Measurements from ENCODE around the gene PIAS1.
"Not testable (repeated sequence)": the region's sequence is repeated elsewhere in the genome, so short reads cannot be mapped to it uniquely, and the experiment has no call there.

Gene PIAS1

DNA sequence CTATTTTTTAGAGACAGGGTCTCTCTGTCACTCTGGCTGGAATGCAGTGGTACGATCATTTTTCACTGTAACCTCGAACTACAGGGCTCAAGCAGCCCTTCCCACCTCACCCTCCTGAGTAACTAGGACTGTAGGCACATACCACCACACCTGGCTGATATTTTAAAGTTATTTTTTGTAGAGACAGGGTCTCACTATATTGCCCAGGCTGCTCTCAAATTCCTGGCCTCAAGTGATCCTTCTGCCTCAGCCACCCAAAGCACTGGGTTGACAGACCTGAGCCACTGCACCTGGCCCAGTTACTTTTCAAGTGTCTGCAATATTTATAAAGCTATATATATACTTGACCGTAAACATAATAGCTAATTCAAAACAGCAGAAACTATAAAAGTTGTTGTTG lies 75.0 kb downstream of the PIAS1 start:
- DNase-seq = no peak

DNA sequence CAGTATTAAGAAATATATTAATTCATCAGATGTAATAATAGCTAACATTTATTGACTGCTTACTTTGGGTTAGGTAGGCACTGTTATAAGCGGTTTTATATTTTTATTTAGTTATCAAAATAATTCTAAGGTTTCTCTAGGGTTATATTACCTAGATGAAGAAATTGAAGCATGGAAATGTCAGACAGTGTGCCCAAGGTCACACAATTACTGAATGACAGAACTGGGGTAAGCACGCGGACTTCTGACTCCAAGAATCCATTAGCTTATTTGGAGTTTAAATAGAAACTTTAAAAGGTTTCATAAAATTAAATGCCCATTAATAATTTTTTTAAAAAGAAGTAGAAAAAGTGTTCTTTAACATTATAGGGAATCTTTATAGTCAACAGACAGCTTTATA lies 76.7 kb downstream of the PIAS1 start:
- DNase-seq = no peak

DNA sequence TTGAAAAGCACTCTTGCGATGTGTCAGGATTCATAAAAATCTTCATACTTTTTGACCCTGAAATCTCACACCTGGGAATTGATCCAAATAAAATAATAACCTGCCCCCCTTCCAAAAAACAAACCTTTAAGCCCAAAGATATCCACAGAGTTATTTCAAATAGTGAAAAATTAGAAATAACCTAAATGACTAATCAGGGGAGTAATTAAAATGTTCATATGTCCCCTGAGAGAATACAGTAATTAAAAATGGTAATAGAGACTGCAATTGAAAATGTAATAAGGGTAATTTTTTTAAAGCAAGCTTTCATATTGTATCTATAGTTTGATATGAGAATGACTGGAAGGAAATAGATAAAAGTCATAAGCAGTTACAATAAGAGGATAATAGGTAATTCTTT lies 83.0 kb downstream of the PIAS1 start:
- DNase-seq = no peak

DNA sequence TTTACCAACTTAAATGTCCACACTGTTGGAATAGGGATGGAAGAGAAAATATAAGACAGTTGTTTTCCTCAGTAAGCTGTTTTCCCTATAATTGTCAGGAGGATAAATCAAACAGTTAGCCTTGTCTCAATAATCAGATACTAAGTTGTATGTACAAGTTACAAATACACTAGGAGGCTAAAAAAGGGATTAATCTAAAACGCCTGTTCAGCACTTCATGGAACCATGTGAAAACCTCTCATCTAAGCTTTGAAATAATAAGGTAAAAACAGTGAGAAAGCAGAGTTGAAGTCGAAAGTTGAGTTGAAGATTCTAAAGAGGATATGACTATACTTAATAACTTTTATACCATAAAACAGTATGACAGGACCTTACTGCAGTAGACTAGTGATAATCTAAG lies 89.0 kb downstream of the PIAS1 start:
- no peak for DNase-seq

DNA sequence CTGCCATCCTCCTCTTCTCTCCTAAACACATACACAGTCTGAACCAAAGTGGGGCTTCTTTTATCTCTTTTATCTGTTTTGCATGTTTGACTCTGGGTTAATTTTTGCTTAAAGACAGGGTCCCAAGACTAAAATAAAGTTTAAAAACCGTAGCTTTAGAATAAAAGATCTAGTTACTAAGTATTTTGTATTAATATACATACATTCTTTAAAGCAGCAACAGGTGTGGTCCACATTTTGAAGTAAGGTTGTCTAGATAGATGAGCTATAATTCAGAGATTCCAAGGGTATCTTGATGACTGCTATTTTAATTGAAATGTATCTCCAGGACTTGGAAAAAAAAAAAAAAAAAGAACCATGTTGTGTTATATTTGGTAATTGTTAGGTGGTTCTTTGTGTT lies 89.7 kb downstream of the PIAS1 start:
- DNase-seq = no peak

DNA sequence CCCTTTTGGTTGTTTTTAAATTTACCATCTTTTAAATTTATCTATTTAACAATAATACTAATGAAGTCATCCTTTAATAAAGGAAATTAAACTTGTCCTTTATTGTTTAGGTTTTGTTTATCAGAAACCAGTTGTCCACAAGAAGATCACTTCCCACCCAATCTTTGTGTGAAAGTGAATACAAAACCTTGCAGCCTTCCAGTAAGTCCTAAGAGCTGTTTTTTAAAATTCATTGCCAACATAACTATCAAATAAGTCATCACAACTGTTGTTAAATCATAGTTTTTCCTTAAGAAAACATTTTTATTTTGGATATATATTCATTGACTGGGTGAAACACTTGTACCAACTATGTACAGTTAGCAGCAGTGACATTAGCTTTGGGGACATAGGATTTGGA lies 91.6 kb downstream of the PIAS1 start:
- no peak for DNase-seq

DNA sequence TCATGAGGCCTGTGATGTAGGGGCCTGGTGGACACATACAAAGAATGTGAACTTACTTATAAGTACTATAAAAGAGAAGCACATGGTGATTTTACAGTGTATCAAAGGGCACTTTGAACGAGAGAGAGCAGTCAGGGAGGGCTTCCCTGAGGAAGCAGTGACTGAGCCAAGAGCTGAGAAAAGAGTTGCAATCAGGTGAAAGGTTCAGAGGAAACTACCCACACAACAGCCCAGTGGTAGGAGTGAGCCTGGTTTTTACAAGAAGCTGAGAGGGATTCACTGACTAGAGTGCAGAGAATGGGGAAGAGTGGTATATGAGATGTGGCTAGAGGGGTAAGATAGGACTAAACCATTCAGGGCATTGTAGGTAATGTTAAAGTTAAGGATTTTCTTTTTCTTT lies 93.9 kb downstream of the PIAS1 start:
- DNase-seq = no peak

DNA sequence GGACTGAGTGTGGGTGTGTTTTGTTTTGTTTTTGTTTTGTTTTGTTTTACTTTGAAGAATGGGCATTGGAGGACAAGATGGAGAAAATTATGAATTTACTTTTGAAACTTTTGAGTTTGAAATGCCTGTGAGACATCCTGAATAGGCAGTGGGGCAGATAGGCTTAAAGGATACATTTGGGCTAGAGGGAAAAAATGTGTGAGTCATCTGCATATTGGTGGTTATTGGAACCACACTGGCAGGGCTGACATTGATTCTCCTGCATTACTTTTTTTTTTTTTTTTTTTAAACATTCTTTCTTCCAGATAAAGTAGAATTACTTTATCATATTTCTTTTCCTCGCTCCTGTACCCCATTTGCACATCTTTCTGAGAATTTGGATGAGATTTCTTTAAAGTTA lies 94.9 kb downstream of the PIAS1 start:
- no peak for DNase-seq

DNA sequence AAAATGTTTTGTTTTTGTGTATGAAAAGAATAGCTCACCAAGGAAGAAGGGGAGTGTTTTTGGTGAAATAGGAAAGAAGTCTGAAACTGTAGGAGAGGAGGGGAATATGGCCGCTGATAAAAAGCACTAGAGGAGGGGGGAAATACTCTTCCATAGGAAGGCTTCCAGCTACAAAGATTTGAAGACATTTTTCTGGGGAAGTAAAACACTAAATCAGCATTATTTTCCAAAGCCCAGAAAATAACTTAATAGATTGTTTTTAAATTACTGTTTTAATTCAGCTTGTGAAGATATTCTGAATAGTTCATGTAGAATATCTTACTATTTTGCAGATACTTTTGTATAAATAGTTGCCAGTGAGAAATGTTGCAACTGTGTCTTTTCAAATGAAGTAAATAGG lies 96.1 kb downstream of the PIAS1 start:
- no peak for DNase-seq

DNA sequence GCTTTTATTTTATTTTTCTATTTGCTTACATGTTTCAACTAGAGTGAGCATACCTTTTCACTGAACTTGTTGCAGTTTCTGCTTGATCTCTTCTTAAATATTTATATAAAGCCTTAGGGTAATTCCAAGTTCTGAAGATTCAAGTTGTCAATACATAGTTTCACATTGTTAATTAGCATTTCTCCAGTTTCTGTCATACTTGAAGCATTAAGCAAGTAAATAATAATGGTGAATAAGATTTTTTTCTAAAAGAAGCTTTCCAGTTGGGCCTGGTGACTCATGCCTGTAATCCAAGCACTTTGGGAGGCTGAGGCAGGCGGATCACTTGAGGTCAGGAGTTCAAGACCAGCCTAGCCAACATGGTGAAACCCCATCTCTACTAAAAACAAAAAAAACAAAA lies 97.2 kb downstream of the PIAS1 start:
- DNase-seq = no peak

DNA sequence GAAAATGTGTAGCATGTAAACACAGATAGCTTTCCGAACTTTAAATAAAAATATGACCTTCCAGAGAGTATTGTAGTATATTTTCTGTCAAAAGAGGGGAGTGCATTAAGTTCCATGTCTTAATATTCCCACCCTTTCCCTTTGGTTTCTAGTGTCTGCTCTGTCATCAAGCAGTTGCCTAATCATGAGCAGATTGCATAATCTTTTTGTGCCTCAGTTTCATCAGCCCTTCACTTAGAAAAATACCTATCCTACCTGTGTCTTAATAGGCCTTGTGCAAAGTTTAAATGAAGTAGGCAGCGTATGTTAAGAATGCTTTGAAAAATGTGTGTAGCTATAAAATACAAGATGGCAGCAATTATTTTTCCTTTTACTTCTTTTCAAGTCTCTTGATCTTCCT lies 98.2 kb downstream of the PIAS1 start:
- no peak for DNase-seq

DNA sequence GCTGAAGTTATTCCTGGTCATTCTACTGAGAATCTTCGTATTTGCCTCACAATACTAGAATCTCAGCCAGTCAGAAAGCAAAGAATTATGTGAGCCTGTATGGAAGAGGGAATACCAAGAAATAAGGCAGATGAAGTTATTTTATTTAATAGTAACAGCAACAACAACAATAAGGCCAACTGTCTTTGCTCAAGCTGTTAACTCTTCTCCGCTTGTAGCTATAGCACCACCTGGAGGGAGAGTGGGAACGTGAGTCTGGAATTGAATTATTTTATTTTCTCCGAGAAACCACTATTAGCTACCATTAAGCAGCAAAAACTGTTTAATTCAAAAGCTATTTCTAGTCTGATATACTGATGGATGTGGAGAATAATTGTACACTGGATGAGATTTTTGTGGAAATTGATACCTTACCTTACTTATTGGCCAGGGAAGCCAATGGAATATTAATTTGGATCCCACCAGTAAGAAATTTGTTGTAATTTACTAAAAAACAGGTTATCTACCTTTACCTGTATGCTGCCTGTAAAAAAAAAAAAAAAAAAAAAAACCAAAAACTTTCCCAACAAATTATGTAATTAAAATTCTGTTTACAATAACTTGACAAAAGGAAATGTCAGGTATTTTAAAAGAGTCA lies 100.9 kb downstream of the PIAS1 start:
- no peak for DNase-seq

DNA sequence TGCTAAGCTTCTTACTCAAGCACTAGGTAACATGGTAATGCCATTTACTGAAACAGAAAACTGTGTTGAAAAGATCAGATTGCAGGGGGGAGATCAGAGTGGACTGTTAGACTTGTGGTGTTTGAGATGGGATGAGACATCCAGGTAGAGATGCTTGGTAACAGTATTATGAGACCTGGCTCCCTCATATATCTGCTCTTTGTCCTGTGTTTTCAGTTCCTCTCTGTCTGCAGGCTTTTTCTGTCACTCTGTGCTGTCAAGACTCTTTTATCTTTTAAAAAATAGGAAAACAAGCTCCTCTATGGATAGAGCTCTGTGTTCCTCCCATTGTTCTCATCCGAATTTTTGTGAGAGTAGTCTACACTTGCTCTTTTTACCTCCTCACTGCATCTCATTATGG lies 103.0 kb downstream of the PIAS1 start:
- no peak for DNase-seq

DNA sequence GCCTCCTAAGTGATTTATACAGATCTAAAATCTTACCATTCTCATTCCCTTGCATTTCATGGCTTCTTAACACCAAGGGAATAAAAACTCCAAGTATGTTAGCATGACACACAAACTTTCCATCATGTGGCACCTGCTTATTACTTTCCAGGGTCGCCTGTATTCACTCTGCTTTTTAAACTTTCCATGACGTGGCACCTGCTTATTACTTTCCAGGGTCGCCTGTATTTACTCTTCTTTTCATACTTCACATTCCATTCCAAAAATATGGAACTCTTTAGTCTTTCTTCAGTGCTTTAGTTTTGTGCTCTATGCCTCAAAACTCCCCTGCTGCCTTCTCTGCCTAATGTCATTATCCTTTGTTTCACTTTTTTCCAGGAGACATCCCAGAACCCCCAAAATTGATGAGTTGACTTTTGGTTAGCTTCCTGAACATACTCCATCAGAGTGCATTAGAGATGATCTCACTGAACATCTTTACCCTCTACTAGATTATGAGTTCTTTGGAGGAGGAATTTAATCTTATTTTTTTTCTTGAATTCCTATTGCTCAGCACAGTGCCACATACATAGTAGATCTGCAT lies 104.0 kb downstream of the PIAS1 start:
- no peak for DNase-seq

DNA sequence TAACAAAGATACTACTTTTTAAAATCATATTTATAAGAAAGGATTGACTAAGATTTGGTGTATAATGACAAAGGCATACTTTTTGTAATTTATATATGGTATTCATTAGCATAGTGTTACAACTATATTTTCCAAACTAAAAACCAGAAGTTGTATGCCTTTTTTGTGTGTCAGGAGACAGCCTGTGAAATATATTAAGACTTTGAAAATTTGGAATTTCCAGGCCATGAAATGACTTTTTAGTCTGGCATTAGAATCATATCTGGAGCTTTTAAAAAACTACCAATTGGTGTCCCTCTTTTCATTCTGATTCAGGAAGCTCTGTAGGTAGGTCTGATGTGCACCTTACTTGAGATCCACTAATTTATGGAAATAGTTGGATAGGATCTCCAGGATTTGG lies 109.1 kb downstream of the PIAS1 start:
- no peak for DNase-seq

DNA sequence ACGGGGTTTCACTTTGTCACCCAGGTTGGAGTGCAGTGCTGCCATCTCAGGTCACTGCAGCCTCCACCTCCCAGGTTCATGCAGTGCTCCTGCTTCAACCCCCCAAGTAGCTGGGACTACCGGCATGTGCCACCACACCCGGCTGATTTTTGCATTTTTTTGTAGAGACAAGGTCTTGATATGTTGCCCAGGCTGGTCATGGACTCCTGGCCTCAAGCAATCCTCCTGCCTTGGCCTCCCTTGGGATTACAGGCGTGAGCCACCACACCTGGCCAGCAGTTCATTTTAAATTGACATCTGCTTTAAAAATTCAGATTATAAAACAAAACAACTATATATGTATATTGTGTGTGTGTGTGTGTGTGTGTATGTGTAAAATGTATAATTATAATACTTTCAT lies 112.7 kb downstream of the PIAS1 start:
- DNase-seq = no peak

DNA sequence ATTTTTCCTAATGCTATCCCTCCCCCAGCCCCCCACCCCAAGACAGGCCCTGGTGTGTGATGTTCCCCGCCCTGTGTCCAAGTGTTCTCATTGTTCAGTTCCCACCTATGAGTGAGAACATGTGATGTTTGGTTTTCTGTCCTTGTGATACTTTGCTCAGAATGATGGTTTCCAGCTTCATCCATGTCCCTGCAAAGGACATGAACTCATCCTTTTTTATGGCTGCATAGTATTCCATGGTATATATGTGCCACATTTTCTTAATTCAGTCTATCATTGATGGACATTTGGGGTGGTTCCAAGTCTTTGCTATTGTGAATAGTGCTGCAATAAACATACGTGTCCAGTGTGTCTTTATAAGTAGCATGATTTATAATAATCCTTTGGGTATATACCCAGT lies 117.9 kb downstream of the PIAS1 start:
- DNase-seq = not testable (repeated sequence)

DNA sequence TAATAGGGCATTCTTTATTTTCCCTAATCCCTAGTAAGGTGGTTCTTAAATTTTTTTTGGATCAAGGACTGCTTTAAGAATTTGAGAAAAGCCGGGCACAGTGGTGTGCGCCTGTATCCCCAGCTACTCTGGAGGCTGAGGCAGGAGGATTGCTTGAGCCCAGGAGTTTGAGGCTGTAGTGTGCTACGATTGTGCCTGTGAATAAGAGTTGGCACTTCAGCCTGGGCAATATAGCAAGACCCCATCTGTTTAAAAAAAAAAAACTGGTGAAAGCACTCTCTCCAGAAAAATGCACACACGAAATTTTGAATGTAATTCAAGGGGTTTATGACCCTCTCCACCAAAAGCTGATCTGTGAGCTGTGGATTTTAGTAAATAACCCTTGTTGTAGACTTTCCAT lies 119.0 kb downstream of the PIAS1 start:
- no peak for DNase-seq

DNA sequence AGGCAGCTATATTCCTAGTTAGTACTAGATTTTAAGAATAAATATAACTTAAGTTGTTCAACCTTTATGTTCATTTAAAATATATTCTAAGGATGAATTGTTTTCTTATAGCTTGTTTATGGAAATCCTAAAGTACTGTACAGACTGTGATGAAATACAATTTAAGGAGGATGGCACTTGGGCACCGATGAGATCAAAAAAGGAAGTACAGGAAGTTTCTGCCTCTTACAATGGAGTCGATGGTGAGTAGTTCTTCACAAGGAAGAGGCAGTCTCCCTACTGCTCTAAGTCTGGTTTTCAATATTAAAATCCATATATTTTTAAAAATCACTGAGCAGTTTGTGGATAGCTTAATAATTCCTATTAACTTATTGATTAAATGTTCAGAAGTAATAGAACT lies 121.4 kb downstream of the PIAS1 start:
- no peak for DNase-seq

DNA sequence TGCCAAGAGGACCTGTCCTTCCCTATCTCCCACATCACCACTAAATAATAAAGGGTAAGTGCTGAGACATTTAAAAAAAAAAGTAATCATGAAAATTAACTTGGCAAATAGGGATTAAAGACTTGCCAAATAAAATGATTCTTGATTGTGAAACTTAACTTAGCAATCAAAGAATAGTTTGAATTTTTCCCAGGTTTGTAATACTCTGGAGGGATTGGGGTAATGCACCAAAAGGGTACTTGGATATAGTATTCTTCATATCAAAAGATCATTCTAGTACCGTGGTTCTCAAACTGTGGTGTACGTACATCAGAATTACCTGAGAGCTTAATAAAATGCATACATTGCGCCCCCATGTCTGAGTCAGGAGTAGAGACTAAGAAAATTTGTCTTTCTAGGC lies 122.5 kb downstream of the PIAS1 start:
- DNase-seq = no peak

DNA sequence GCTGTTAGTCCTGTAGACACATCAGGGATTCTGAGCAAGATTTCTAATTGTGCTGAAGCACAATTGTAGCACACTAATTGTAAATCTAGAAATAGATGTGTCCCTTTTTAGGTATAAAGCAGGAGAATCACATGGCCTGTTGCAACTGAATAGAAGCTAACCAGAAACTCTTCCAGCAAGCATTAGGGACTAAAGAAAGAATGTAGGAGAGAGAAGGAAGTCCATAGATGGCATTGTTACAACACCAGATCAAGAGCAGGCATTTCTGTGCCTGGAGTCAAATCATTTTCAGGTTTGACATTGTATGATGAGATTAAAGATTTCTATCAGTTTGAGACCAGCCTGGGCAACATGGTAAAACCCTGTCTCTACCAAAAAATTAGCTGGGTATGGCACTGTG lies 123.6 kb downstream of the PIAS1 start:
- DNase-seq = no peak

DNA sequence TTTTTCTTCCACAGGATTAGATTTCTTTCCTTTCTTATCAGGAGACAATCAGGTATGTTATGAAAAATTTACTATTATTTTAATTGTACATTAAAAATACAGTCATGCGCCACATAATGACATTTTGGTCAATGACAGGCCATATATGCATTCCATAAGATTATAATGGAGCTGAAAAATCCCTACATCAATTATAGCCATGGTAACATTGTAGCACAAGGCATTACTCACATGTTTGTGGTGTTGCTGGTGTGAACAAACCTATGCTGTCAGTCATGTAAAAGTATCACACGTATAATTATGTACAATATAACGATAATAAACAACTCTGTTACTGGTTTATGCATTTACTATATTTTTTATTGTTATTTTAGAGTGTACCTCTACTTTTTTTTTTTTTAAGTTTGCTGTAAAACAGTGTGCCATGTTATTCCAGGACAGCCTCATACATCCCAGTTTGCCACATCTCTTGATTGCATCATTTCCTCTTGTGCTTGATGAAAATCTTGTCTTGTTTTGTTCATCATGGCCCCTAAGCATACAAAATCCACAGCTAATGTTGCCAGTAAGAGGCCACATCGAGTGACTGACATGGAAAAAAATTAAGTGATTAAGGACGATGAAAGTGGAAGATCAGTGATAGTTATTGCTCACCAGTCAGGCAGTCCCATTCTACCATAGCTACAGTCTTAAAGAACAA lies 129.7 kb downstream of the PIAS1 start:
- DNase-seq = no peak

DNA sequence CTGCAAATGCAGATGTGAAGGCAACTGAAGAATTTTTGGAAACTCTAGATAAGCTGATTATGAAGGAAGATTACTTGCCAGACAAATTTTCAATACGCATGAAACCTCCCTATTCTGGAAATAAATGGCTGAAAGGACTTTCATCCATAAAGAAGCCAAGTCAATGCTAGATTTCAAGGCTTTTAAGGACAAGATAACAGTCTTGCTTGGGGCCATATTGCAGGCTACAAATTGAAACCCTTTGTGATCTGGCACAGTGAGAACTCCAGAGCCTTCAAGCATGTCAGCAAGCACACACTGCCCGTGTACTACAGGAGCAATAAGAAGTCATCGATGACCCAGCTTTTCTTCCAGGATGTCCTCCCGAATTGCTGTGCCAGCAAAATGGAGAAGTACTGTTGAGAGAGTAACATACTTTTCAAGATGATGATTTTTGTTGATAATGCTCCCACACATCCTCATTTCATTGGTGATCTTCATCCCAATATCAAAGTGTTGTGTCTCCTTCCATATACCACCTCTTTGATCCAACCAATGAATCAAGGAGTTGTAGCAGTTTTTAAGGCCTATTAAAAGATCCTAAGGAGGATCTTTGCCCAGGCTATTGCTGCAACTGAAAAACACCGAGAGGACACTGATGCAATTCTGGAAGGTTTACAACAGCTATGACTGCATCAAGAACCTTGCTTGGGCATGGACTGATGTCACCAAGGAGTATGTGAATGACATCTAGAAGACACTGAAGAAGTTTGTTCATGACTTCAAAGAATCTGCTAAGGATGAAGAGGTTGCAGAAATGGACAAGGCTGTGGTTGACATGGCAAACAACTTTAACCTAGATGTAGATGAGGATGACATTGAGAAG lies 130.7 kb downstream of the PIAS1 start:
- DNase-seq = no peak
